Activated T-cell treated with anti-CD3 and anti-CD28 coated beads, Interleukin-2, amount 50 U/mL, for 24 hours (primary cell): ENCODE data around the gene AMOTL1.

Source experiments
- DNase-seq: peaks from one replicate; pipeline ENCODE4 v3.0.0-alpha.2; 2020
- H3K27ac Mint-ChIP-seq: 2 replicates; pipeline ENCODE4 v1.8.0; 2020; ENCODE audit warnings: mild to moderate bottlenecking, mixed read lengths
- H3K27me3 Mint-ChIP-seq: 2 replicates; pipeline ENCODE4 v1.8.0; 2020; ENCODE audit warnings: mixed read lengths
- H3K36me3 Mint-ChIP-seq: 2 replicates; pipeline ENCODE4 v1.8.0; 2020; ENCODE audit warnings: low read depth, mixed read lengths
- H3K4me1 Mint-ChIP-seq: 2 replicates; pipeline ENCODE4 v1.8.0; 2020; ENCODE audit warnings: low read depth, mixed read lengths
- H3K4me3 Mint-ChIP-seq: 2 replicates; pipeline ENCODE4 v1.8.0; 2020; ENCODE audit warnings: mild to moderate bottlenecking, moderate library complexity, mixed read lengths
- H3K9me3 Mint-ChIP-seq: 2 replicates; pipeline ENCODE4 v1.8.0; 2020; ENCODE audit warnings: mixed read lengths

The AMOTL1 gene

DNA sequence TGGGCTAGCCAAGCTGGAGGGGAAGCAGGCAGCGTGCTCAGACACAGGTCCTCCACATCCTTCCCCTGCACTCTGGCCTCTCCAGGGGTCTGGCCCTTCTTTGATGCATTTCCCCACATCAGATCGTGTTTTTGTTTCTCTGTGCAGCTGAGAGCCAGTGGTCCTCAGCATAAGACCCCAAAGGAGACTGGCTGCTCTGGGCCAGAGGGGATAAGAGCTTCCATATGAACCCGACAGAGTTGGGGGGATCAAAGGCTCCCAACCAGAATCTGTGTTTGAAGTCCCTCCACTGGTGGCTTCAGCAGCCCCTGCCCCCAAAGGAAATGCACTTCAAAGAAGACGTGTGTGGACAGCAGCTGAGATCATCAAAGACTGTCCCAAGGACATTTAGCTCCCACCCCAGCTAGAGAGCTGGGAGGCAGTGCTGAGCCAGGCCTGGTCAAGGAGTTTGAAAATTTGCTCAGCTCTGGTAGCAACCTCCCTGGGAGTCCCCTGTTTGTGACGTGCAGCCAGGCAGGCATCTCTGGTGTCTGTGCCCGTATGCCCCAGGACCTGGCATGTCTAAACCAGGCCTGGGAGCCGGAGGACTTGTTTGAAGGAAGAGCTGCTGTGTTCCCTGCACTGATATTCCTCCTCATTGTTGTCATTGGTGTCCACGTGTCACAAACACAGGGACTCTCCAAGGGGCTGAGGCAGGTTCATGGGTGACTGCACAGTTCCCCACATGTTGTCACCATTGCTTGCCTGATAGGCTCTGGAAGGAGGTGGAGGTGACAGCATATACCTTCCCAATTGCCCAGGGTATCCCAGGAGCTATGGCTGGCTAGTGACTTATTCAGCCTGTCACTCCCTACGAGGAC, 99.0 kb downstream of the AMOTL1 start:
- Mint-ChIP-seq H3K27me3 (peaks cover 5% of the 10 kb centered on the region), H3K4me1 (no peaks in the 10 kb centered on the region), H3K36me3 (no peaks in the 10 kb centered on the region), H3K27ac (no peak overlapping the region), H3K9me3 (no peaks in the 10 kb centered on the region), H3K4me3 (no peak overlapping the region)
- DNase-seq: no peak

- DNase-seq: no peak
- Mint-ChIP-seq H3K27me3 (peaks cover 5% of the 10 kb centered on the region), H3K9me3 (no peaks in the 10 kb centered on the region), H3K27ac (no peak overlapping the region), H3K36me3 (no peaks in the 10 kb centered on the region), H3K4me3 (no peak overlapping the region), H3K4me1 (no peaks in the 10 kb centered on the region)
These were observed 100.3 kb downstream of the AMOTL1 start for GRCh38 chr11:94868468-94868867.

- DNase-seq: no peak
- no peaks in the 10 kb centered on the region for H3K4me1 Mint-ChIP-seq
- H3K27me3 Mint-ChIP-seq: peaks cover 5% of the 10 kb centered on the region
- H3K9me3 Mint-ChIP-seq: no peaks in the 10 kb centered on the region
- no peak overlapping the region for H3K27ac Mint-ChIP-seq
- H3K36me3 Mint-ChIP-seq: no peaks in the 10 kb centered on the region
- no peak overlapping the region for H3K4me3 Mint-ChIP-seq
These were observed 101.0 kb downstream of the AMOTL1 start for GRCh38 chr11:94869186-94869585.

DNA sequence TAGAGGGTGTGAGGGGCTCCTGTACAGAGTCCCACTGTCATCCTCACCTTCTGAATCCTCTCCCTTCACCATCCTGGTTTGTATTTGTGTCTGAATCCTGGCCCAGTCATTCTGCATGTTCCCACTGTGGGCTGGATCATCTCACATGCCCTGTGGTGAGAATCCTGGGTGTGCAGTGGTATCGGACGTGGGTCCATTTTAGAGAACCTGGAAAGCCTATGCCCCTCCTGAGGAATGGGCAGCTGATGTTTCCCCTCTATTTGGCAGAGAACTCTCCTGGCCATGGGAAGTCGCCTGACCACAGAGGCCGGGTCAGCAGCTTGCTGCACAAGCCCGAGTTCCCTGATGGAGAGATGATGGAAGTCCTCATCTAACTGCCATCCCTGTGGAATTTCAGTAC, 102.3 kb downstream of the AMOTL1 start:
- peaks cover 5% of the 10 kb centered on the region for H3K27me3 Mint-ChIP-seq

DNA sequence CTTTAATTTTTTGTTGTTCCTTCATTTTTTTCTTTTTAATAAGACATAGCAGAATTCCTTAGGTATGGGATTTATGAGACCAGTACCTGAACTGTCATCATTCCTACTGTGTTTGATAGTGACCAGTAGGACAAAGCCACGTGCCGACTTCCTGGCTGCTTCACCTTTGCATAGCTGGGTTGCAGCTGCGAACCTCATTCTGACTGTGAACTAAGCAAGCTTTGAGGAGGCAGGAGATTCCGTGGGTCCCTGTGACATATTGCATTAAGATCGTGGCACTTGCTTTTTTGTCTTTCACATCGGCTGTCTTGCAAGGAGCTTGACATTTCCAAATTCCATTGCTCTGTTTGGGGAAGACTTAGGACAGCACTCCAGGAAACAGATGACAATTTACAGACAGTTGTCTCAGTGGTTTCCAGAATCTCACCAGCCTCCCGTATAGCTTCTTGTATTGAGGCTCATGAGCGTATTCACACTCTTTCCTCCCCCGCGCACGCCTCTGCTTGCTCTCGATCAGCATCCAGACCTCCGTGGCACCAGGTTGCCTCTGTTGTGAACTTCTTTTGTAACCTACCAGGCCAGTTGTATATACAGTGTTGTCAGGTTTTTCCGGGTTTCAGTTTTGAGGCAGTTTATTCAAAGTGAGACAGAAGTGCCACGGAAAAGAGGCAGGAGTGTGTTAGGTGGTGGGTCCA, 103.5 kb downstream of the AMOTL1 start:
- H3K36me3 Mint-ChIP-seq: no peaks in the 10 kb centered on the region
- H3K4me1 Mint-ChIP-seq: peaks cover 16% of the 10 kb centered on the region
- H3K27ac Mint-ChIP-seq: no peak overlapping the region
- no peaks in the 10 kb centered on the region for H3K9me3 Mint-ChIP-seq
- peaks cover 5% of the 10 kb centered on the region for H3K27me3 Mint-ChIP-seq
- no peak for DNase-seq
- no peak overlapping the region for H3K4me3 Mint-ChIP-seq

More for the DNA sequence above, 102.3 kb downstream of the AMOTL1 start:
- Mint-ChIP-seq H3K9me3 (no peaks in the 10 kb centered on the region), H3K4me1 (peaks cover 5% of the 10 kb centered on the region), H3K36me3 (no peaks in the 10 kb centered on the region), H3K4me3 (no peak overlapping the region), H3K27ac (no peak overlapping the region)
- no peak for DNase-seq

DNA sequence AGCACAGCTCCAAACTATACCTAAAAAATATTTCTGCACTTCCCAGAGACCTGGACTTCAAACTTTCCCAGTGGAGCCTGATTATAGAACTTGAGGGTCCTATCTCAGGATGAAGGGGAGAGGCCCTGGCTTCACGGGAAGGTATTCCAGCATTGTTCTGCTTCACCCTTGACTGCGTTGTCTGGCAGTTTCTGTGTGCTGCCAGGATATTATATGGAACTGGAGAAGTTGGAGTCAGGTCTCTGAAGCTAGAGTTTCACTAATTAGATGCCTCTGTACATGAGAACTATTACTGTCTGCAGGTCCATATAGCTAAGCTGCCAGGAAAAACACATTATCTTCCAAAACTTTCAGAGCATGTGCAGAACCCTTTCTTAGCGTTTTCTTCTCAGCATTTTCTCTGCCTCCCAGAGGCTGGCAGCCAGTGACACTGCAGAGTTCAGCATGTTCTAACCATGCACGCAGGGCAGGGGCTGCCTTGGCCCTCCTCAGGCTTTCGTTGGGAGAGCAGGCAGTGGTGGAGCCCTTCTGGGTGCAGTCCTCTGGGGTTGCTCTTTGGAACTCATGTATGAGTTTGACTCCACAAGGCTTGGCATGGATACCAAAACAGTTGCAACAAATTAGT, 105.9 kb downstream of the AMOTL1 start:
- Mint-ChIP-seq H3K4me1 (peaks cover 29% of the 10 kb centered on the region), H3K27me3 (no peaks in the 10 kb centered on the region), H3K36me3 (no peaks in the 10 kb centered on the region), H3K4me3 (no peak overlapping the region), H3K27ac (no peak overlapping the region), H3K9me3 (no peaks in the 10 kb centered on the region)
- no peak for DNase-seq

DNA sequence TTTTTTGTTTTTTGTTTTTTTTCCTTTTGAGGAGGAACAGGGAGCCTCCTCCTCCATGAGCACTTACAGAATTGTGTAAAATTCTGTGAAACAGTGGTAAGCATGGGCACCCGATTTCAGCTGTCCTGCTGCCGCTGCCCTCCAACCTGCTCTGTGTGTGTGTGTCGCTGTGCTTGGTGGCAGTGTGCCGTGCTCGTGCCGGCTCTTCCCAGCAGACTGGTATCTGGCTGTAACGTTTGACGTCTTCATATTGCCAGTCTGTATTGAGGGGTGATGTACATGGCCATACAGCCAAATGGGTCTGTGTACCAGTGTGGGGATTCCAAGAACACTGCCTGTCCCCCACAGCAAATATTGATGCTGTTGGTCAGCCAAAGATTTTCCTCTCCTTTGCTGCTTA, 108.1 kb downstream of the AMOTL1 start:
- peak overlapping the region; percentile 75 for H3K27ac Mint-ChIP-seq
- H3K36me3 Mint-ChIP-seq: no peaks in the 10 kb centered on the region
- DNase-seq: no peak
- no peak overlapping the region for H3K4me3 Mint-ChIP-seq
- no peaks in the 10 kb centered on the region for H3K27me3 Mint-ChIP-seq
- H3K9me3 Mint-ChIP-seq: no peaks in the 10 kb centered on the region
- H3K4me1 Mint-ChIP-seq: peaks cover 30% of the 10 kb centered on the region

- H3K9me3 Mint-ChIP-seq: no peaks in the 10 kb centered on the region
- peak overlapping the region; percentile 75 for H3K27ac Mint-ChIP-seq
- H3K4me1 Mint-ChIP-seq: peaks cover 30% of the 10 kb centered on the region
- H3K36me3 Mint-ChIP-seq: no peaks in the 10 kb centered on the region
- DNase-seq: peak; percentile 65
- H3K4me3 Mint-ChIP-seq: peak overlapping the region; percentile 33
- H3K27me3 Mint-ChIP-seq: no peaks in the 10 kb centered on the region
These were observed 108.7 kb downstream of the AMOTL1 start for GRCh38 chr11:94876645-94877442.

GRCh38 chr11:94877443-94878200, 109.5 kb downstream of the AMOTL1 start:
- no peaks in the 10 kb centered on the region for H3K36me3 Mint-ChIP-seq
- DNase-seq: no peak
- peaks cover 30% of the 10 kb centered on the region for H3K4me1 Mint-ChIP-seq
- no peaks in the 10 kb centered on the region for H3K9me3 Mint-ChIP-seq
- H3K27me3 Mint-ChIP-seq: no peaks in the 10 kb centered on the region
- H3K4me3 Mint-ChIP-seq: no peak overlapping the region
- H3K27ac Mint-ChIP-seq: no peak overlapping the region

DNA sequence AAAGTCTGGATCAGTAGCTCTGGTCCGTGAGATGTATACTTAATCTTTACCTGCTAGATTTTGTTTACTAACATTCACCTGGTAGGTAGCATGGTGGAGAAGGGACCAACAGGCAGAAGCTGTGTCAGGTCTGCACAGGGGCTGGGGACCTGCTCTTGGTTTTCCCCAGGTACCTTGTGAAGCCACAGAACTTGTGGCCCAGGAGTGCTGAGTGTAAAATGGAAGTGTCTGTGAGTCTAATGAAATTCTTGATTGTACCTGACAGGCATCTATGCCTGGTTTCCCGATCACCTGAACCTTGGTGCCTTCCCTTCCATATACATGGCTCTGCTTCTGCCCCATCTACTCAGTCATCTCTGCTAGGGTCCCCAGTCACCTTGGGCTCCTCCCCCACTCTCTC, 110.8 kb downstream of the AMOTL1 start:
- no peak overlapping the region for H3K27ac Mint-ChIP-seq
- H3K27me3 Mint-ChIP-seq: no peaks in the 10 kb centered on the region
- no peak overlapping the region for H3K4me3 Mint-ChIP-seq
- H3K9me3 Mint-ChIP-seq: no peaks in the 10 kb centered on the region
- no peaks in the 10 kb centered on the region for H3K36me3 Mint-ChIP-seq
- no peak for DNase-seq
- peaks cover 30% of the 10 kb centered on the region for H3K4me1 Mint-ChIP-seq

DNA sequence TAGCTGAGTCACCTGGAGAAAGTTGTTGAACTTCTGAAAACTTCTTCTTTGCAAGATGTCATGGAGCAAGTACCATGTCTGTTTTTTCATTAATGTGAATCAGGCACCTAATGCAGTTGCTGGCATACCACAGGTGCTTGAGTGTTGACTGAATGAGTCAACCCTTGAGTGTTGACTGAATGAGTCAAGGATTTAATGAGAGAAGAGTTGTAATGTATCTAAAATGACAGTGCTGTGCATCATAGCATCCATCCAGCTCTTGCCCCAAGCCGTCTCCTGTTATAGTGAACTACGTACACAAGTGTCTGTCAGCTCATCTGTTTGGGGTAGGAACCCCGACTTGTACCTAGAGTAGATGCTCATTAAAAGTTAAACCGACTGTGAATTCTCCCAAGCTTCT, 112.1 kb downstream of the AMOTL1 start:
- Mint-ChIP-seq H3K9me3 (no peaks in the 10 kb centered on the region), H3K4me1 (peaks cover 27% of the 10 kb centered on the region), H3K4me3 (no peak overlapping the region), H3K36me3 (no peaks in the 10 kb centered on the region), H3K27me3 (no peaks in the 10 kb centered on the region), H3K27ac (no peak overlapping the region)
- DNase-seq: no peak

- no peak overlapping the region for H3K27ac Mint-ChIP-seq
- H3K4me3 Mint-ChIP-seq: no peak overlapping the region
- peaks cover 1% of the 10 kb centered on the region for H3K4me1 Mint-ChIP-seq
- H3K27me3 Mint-ChIP-seq: no peaks in the 10 kb centered on the region
- no peak for DNase-seq
- H3K36me3 Mint-ChIP-seq: no peaks in the 10 kb centered on the region
- peaks cover 6% of the 10 kb centered on the region for H3K9me3 Mint-ChIP-seq
These were observed 114.8 kb downstream of the AMOTL1 start for GRCh38 chr11:94882931-94883330.

- Mint-ChIP-seq H3K9me3 (peaks cover 15% of the 10 kb centered on the region), H3K4me3 (no peak overlapping the region), H3K36me3 (no peaks in the 10 kb centered on the region), H3K4me1 (peaks cover 1% of the 10 kb centered on the region), H3K27me3 (no peaks in the 10 kb centered on the region), H3K27ac (no peak overlapping the region)
- no peak for DNase-seq
These were observed 115.7 kb downstream of the AMOTL1 start for GRCh38 chr11:94883878-94884277.

- Mint-ChIP-seq H3K36me3 (no peaks in the 10 kb centered on the region), H3K9me3 (peaks cover 17% of the 10 kb centered on the region), H3K27ac (no peak overlapping the region), H3K4me1 (peaks cover 1% of the 10 kb centered on the region), H3K4me3 (no peak overlapping the region), H3K27me3 (no peaks in the 10 kb centered on the region)
- DNase-seq: no peak
These were observed 116.2 kb downstream of the AMOTL1 start for GRCh38 chr11:94884376-94884775.
